Epithelial cell of proximal tubule (primary cell): ENCODE data around the gene CTIF. TPM values are rescaled to one million over a fixed set of nuclear protein-coding genes. Genes with fewer than 3 reads are reported as not detected.
A peak's percentile ranks its signal among the peaks of the same experiment; 100 is the strongest.

Experiments used
- DNase-seq: peaks from one replicate; pipeline ENCODE4 v3.0.0-alpha.2; 2011; ENCODE audit warnings: low read depth
- H3K4me3 ChIP-seq: 2 replicates; pipeline ENCODE4 v1.5.1; 2011; ENCODE audit warnings: low read depth, mild to moderate bottlenecking, low read length
- CTCF ChIP-seq: conservative IDR thresholded peaks from 2 replicates; pipeline ENCODE4 v1.5.1; 2012; ENCODE audit warnings: low read depth, mild to moderate bottlenecking, low read length
- total RNA-seq: library from RNA; depleted of rRNA; stranded (reverse); fragments of >200 nt; gene quantifications from 2 replicates; pipeline ENCODE4 v1.2.3, GENCODE V29; 2015

Gene CTIF
- total RNA-seq, 1 donor from 2014 or later, result 12.9 TPM

GRCh38 chr18:48599391-48599790 is 60.6 kb downstream of the CTIF start:
- no peak for DNase-seq
- H3K4me3 ChIP-seq, result no peak overlapping the region
- no peak for TF ChIP-seq CTCF

DNA sequence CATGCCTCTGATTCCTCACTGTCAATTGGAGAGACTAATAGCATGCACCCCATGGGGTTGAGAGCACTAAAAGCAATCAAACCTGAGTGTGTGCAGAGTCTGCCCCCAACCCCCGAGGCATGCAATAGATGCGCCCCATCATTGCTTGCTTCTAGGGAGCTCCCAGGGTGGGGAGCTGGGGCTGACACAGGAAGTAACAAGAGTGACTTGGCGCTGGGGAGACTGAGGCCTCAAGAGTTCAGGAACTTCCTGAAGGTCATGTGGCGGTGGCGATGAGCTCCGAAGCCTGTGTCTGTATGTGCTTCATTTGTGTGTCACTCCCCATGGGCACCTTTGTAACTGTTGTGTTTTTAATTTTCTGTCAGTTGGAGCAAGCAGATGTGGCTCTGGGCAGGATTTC is 61.2 kb downstream of the CTIF start:
- no peak for TF ChIP-seq CTCF
- DNase-seq, result no peak
- no peak overlapping the region for H3K4me3 ChIP-seq

DNA sequence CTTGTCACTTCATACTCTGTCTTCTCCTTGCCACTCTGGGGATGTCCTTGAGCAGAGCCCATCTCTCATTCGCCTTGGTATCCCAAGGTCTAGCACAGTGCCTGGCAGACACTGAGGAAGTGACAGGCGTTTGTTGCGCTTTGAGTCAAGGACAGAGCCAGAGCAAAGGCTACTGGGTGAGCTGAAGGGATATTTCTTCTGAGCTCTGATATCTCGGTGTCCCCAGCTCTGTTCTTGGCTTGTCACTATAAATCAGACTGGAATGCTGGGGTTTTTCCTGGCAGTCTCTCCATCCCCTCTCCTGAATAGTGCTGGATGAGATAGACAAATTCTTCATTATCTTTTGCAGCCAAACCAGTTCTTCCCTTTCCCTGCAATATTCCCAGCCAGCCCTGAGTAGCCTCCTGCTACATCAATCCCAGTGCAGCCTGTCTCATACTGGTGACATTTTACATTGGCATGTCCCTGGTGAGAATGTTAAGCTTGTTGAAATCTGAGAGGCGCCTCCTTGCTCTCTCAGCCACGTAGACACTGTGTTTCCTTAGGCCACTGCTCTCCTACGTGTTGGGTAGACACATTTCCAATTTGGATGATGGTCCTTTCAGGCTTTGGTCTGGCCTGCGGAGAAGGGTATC is 61.7 kb downstream of the CTIF start:
- no peak for DNase-seq
- TF ChIP-seq CTCF, result no peak
- no peak overlapping the region for H3K4me3 ChIP-seq

DNA sequence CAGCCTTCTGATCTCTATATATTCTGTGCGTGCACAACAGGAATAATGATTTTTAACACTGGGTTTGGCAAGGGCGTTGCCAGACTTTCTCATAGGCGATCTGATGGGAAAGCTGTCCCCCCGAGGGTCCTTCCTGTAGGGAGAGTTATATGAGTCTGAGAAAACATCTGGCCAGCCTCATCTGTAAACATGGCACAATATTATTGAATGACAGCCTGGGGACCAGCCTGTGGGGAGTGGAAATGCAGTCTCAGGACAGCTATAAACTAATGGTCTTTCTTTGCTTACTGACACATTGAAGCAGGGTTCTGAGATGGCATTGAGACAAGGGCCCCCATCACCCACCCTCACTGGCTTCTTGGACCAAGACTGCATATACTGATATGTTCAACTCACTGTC is 62.5 kb downstream of the CTIF start:
- DNase-seq, result no peak
- TF ChIP-seq CTCF, result no peak
- no peak overlapping the region for H3K4me3 ChIP-seq

DNA sequence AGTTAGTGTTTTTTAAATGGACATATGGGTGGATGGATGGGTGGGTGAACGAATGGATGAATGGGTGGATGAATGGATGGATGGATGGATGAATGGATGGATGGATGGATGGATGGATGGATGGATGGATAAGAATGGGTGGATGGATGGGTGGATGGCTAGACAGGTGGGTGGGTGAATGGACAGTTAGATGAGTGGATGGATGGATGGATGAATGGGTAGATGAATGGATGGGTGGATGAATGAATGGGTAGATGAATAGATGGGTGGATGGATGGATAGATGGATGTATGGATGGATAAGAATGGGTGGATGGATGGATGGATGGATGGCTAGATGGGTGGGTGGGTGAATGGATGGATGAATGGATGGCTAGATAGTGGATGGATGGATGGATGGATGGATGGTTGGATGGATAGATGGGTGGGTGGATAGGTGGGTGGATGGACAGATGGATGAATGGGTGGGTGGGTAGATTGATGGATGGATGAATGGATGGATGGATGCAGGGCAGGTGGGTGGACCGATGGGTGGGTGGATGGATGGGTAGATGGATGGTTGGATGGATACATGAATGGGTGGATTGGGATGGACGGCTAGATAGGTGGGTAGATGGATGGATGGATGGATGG is 64.0 kb downstream of the CTIF start:
- no peak overlapping the region for H3K4me3 ChIP-seq
- DNase-seq, result no peak
- TF ChIP-seq CTCF, result no peak

GRCh38 chr18:48605408-48605845 is 66.6 kb downstream of the CTIF start:
- no peak overlapping the region for H3K4me3 ChIP-seq
- no peak for DNase-seq
- peak; percentile 50 for TF ChIP-seq CTCF
